ENCODE results near the gene NUMBL. TPM values are rescaled to one million over a fixed set of nuclear protein-coding genes. Genes with fewer than 3 reads are reported as not detected.

NUMBL gene
- polyA plus RNA-seq, 1 donor from 2014 or later: 20.5 TPM

DNA sequence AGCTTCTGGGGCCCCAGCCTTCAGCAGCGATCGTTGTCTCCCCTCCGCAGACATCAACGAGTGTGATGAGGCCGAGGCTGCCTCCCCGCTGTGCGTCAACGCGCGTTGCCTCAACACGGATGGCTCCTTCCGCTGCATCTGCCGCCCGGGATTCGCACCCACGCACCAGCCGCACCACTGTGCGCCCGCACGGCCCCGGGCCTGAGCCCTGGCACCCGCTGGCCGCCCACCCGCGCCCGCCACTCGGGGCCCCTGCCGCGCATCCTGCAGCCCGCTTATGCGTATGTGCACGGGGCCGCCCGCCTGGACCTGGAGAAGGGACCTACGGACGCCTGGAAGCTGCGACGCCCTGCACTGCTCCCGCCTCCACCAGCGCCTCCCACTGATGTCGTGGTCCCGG lies 61.1 kb downstream of the NUMBL start:
- H4K20me1 ChIP-seq (ENCODE audit: insufficient read depth): no peaks in the 10 kb centered on the region
- TF ChIP-seq MXI1 (conservative IDR thresholded peaks at IDR 0.05; ENCODE audit: poor library complexity, severe bottlenecking) (no peak), RAD21 (conservative IDR thresholded peaks at IDR 0.05) (no peak), TAF1 (IDR thresholded peaks at IDR 0.05; ENCODE audit: low read depth) (no peak), EZH2 (IDR thresholded peaks at IDR 0.05; ENCODE audit: borderline replicate concordance, insufficient read depth, low read length, poor library complexity, severe bottlenecking) (no peak)
- TF ChIP-seq, protein P1, sequence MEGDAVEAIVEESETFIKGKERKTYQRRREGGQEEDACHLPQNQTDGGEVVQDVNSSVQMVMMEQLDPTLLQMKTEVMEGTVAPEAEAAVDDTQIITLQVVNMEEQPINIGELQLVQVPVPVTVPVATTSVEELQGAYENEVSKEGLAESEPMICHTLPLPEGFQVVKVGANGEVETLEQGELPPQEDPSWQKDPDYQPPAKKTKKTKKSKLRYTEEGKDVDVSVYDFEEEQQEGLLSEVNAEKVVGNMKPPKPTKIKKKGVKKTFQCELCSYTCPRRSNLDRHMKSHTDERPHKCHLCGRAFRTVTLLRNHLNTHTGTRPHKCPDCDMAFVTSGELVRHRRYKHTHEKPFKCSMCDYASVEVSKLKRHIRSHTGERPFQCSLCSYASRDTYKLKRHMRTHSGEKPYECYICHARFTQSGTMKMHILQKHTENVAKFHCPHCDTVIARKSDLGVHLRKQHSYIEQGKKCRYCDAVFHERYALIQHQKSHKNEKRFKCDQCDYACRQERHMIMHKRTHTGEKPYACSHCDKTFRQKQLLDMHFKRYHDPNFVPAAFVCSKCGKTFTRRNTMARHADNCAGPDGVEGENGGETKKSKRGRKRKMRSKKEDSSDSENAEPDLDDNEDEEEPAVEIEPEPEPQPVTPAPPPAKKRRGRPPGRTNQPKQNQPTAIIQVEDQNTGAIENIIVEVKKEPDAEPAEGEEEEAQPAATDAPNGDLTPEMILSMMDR (IDR thresholded peaks at IDR 0.05; ENCODE audit: poor library complexity, severe bottlenecking): no peak

DNA sequence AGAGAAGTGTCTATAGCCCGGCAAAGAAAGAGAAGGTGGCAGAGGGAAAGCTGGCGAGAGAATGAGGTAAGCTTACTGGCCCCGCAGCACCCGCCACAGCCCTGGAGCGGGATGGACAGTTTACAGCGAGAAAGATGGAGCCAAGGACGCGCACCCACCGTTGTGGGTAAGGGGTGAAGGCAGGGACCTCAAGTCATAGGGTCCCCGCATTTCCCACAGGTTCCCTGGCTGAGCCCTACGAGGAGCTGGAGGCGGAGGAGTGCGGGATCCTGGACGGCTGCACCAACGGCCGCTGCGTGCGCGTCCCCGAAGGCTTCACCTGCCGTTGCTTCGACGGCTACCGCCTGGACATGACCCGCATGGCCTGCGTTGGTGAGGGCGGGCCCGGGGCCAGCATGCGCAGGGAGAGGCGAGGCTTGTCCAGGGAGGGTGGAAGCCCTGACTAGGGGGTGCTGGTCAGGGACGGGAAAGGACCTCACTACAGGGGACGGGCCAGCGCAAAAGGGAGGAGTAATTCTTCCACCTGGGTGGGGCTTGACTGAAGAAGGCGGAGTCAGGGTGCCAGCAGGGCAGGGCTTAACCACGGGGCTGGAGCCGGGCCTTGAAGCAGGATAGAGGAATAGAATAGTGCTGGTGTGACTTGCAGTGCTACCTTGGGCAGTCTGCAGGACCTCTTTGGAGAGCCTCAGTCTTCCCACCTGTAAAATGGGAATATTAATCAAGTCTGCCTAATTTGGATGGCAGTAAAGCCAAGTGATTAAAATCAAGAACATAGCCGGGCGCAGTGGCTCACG lies 62.8 kb downstream of the NUMBL start:
- no peaks in the 10 kb centered on the region for H3K36me3 ChIP-seq (ENCODE audit: insufficient read depth, low read length)
- H3K27ac ChIP-seq (ENCODE audit: low read length): no peak overlapping the region
- H3K9me3 ChIP-seq (ENCODE audit: low read length): no peaks in the 10 kb centered on the region
- H3F3A ChIP-seq (ENCODE audit: insufficient read depth, low read length, poor library complexity, severe bottlenecking): no peaks in the 10 kb centered on the region
- no peak overlapping the region for H3K9ac ChIP-seq (ENCODE audit: low read length)
- H3K27me3 ChIP-seq (ENCODE audit: insufficient read depth, low read depth, low read length): no peaks in the 10 kb centered on the region
- H3K4me2 ChIP-seq (ENCODE audit: low read length): no peak overlapping the region
- no peak overlapping the region for H2AFZ ChIP-seq (ENCODE audit: low read depth, low read length)
- H3K9me2 ChIP-seq (ENCODE audit: insufficient read depth, low read length): no peaks in the 10 kb centered on the region
- H3K79me2 ChIP-seq (replicated peaks; ENCODE audit: insufficient read depth, low read length): no peaks in the 10 kb centered on the region
- no peak overlapping the region for H3K4me3 ChIP-seq (ENCODE audit: low read length)
- TF ChIP-seq EP300 (conservative IDR thresholded peaks at IDR 0.05; ENCODE audit: poor library complexity, severe bottlenecking): no peak
- TF ChIP-seq RAD21 (conservative IDR thresholded peaks at IDR 0.05): no peak
- no peak for TF ChIP-seq MXI1 (conservative IDR thresholded peaks at IDR 0.05; ENCODE audit: poor library complexity, severe bottlenecking)
- no peak for TF ChIP-seq POLR2AphosphoS5 (IDR thresholded peaks at IDR 0.05)
- no peaks in the 10 kb centered on the region for H4K20me1 ChIP-seq (ENCODE audit: insufficient read depth)

More for the DNA sequence above, 61.1 kb downstream of the NUMBL start:
- H3K9me3 ChIP-seq (ENCODE audit: low read length): no peaks in the 10 kb centered on the region
- H3K27ac ChIP-seq (ENCODE audit: low read length): no peak overlapping the region
- no peaks in the 10 kb centered on the region for H3K79me2 ChIP-seq (replicated peaks; ENCODE audit: insufficient read depth, low read length)
- no peak overlapping the region for H2AFZ ChIP-seq (ENCODE audit: low read depth, low read length)
- no peaks in the 10 kb centered on the region for H3F3A ChIP-seq (ENCODE audit: insufficient read depth, low read length, poor library complexity, severe bottlenecking)
- no peaks in the 10 kb centered on the region for H3K36me3 ChIP-seq (ENCODE audit: insufficient read depth, low read length)
- no peaks in the 10 kb centered on the region for H3K27me3 ChIP-seq (ENCODE audit: insufficient read depth, low read depth, low read length)
- no peak overlapping the region for H3K9ac ChIP-seq (ENCODE audit: low read length)
- H3K4me2 ChIP-seq (ENCODE audit: low read length): no peak overlapping the region
- H3K4me3 ChIP-seq (ENCODE audit: low read length): no peak overlapping the region
- H3K9me2 ChIP-seq (ENCODE audit: insufficient read depth, low read length): no peaks in the 10 kb centered on the region

DNA sequence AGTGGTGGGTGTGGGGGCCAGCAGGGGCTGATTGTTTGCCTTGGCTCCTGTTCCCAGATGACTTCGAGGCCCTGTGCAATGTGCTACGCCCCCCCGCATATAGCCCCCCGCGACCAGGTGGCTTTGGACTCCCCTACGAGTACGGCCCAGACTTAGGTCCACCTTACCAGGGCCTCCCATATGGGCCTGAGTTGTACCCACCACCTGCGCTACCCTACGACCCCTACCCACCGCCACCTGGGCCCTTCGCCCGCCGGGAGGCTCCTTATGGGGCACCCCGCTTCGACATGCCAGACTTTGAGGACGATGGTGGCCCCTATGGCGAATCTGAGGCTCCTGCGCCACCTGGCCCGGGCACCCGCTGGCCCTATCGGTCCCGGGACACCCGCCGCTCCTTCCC lies 63.5 kb downstream of the NUMBL start:
- no peaks in the 10 kb centered on the region for H4K20me1 ChIP-seq (ENCODE audit: insufficient read depth)
- H3K4me3 ChIP-seq (ENCODE audit: low read length): no peak overlapping the region
- no peak overlapping the region for H3K9ac ChIP-seq (ENCODE audit: low read length)
- no peaks in the 10 kb centered on the region for H3F3A ChIP-seq (ENCODE audit: insufficient read depth, low read length, poor library complexity, severe bottlenecking)
- no peaks in the 10 kb centered on the region for H3K27me3 ChIP-seq (ENCODE audit: insufficient read depth, low read depth, low read length)
- TF ChIP-seq, protein P1 (IDR thresholded peaks at IDR 0.05; ENCODE audit: poor library complexity, severe bottlenecking): no peak
- TF ChIP-seq MXI1 (conservative IDR thresholded peaks at IDR 0.05; ENCODE audit: poor library complexity, severe bottlenecking) (no peak), RAD21 (conservative IDR thresholded peaks at IDR 0.05) (no peak), POLR2AphosphoS5 (IDR thresholded peaks at IDR 0.05) (no peak), TAF1 (IDR thresholded peaks at IDR 0.05; ENCODE audit: low read depth) (no peak), EZH2 (IDR thresholded peaks at IDR 0.05; ENCODE audit: borderline replicate concordance, insufficient read depth, low read length, poor library complexity, severe bottlenecking) (no peak), EP300 (conservative IDR thresholded peaks at IDR 0.05; ENCODE audit: poor library complexity, severe bottlenecking) (no peak), SMC3 (conservative IDR thresholded peaks at IDR 0.05; ENCODE audit: poor library complexity) (no peak)
- TF ChIP-seq, protein P2, sequence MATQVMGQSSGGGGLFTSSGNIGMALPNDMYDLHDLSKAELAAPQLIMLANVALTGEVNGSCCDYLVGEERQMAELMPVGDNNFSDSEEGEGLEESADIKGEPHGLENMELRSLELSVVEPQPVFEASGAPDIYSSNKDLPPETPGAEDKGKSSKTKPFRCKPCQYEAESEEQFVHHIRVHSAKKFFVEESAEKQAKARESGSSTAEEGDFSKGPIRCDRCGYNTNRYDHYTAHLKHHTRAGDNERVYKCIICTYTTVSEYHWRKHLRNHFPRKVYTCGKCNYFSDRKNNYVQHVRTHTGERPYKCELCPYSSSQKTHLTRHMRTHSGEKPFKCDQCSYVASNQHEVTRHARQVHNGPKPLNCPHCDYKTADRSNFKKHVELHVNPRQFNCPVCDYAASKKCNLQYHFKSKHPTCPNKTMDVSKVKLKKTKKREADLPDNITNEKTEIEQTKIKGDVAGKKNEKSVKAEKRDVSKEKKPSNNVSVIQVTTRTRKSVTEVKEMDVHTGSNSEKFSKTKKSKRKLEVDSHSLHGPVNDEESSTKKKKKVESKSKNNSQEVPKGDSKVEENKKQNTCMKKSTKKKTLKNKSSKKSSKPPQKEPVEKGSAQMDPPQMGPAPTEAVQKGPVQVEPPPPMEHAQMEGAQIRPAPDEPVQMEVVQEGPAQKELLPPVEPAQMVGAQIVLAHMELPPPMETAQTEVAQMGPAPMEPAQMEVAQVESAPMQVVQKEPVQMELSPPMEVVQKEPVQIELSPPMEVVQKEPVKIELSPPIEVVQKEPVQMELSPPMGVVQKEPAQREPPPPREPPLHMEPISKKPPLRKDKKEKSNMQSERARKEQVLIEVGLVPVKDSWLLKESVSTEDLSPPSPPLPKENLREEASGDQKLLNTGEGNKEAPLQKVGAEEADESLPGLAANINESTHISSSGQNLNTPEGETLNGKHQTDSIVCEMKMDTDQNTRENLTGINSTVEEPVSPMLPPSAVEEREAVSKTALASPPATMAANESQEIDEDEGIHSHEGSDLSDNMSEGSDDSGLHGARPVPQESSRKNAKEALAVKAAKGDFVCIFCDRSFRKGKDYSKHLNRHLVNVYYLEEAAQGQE (IDR thresholded peaks at IDR 0.05; ENCODE audit: borderline replicate concordance): no peak
- no peaks in the 10 kb centered on the region for H3K9me2 ChIP-seq (ENCODE audit: insufficient read depth, low read length)
- H3K79me2 ChIP-seq (replicated peaks; ENCODE audit: insufficient read depth, low read length): no peaks in the 10 kb centered on the region
- no peak overlapping the region for H2AFZ ChIP-seq (ENCODE audit: low read depth, low read length)
- no peak overlapping the region for H3K4me2 ChIP-seq (ENCODE audit: low read length)
- H3K27ac ChIP-seq (ENCODE audit: low read length): no peak overlapping the region
- no peaks in the 10 kb centered on the region for H3K36me3 ChIP-seq (ENCODE audit: insufficient read depth, low read length)
- no peaks in the 10 kb centered on the region for H3K9me3 ChIP-seq (ENCODE audit: low read length)

Data from neural cell (in vitro differentiated cells).